SK-N-SH treated with all-trans-retinoic acid at 6 μM for 48 hours (cell line): ENCODE data around the gene BIRC7.
"Not testable (repeated sequence)": the region's sequence is repeated elsewhere in the genome, so short reads cannot be mapped to it uniquely, and the experiment has no call there.

Experiments used
- ATAC-seq: fragments of 200-7000 bp; cut with Tn5 transposase; 3 replicates; pipeline ENCODE4 v1.9.1; 2020; ENCODE audit warnings: mild to moderate bottlenecking, moderate library complexity
- ARNTL ChIP-seq: fragments of 450-650 bp; formaldehyde crosslinking; IDR thresholded peaks from 2 replicates; pipeline ENCODE4 v1.5.0; 2020; ENCODE audit warnings: low read depth, mild to moderate bottlenecking, moderate library complexity, borderline replicate concordance
- BACH2 ChIP-seq: fragments of 250-450 bp; sonication (Bioruptor Pico); IDR thresholded peaks from 2 replicates; pipeline ENCODE4 v1.9.0; 2021; ENCODE audit warnings: mild to moderate bottlenecking, borderline replicate concordance
- CREB5 ChIP-seq: fragments of 250-450 bp; sonication (Bioruptor Pico); IDR thresholded peaks from 2 replicates; pipeline ENCODE4 v1.5.1; 2020; ENCODE audit warnings: low read depth, mild to moderate bottlenecking, moderate library complexity
- CSDC2 ChIP-seq: fragments of 250-450 bp; sonication (Bioruptor Pico); IDR thresholded peaks from 2 replicates; pipeline ENCODE4 v1.5.0; 2020; ENCODE audit warnings: mild to moderate bottlenecking, moderate library complexity
- CSRNP3 ChIP-seq: fragments of 250-450 bp; sonication (Bioruptor Pico); IDR thresholded peaks from 2 replicates; pipeline ENCODE4 v1.5.1; 2021; ENCODE audit warnings: mild to moderate bottlenecking, moderate library complexity
- ESRRG ChIP-seq: fragments of 250-450 bp; sonication (Bioruptor Pico); IDR thresholded peaks from 2 replicates; pipeline ENCODE4 v1.6.1; 2021; ENCODE audit warnings: mild to moderate bottlenecking
- GLIS3 ChIP-seq: fragments of 250-450 bp; sonication (Bioruptor Pico); IDR thresholded peaks from 2 replicates; pipeline ENCODE4 v1.5.0; 2020; ENCODE audit warnings: mild to moderate bottlenecking, moderate library complexity
- ISL1 ChIP-seq: fragments of 250-450 bp; sonication (Bioruptor Pico); IDR thresholded peaks from 2 replicates; pipeline ENCODE4 v2.1.2; 2022; ENCODE audit warnings: mild to moderate bottlenecking, moderate library complexity
- OSR1 ChIP-seq: fragments of 250-450 bp; sonication (Bioruptor Pico); IDR thresholded peaks from 2 replicates; pipeline ENCODE4 v1.8.0; 2022; ENCODE audit warnings: moderate library complexity, mild to moderate bottlenecking, inconsistent platforms
- PATZ1 ChIP-seq: fragments of 250-450 bp; sonication (Bioruptor Pico); IDR thresholded peaks from 2 replicates; pipeline ENCODE4 v1.8.0; 2020; ENCODE audit warnings: mild to moderate bottlenecking, moderate library complexity, borderline replicate concordance
- POU6F1 ChIP-seq: fragments of 250-450 bp; sonication (Bioruptor Pico); IDR thresholded peaks from 2 replicates; pipeline ENCODE4 v1.8.0; 2021; ENCODE audit warnings: low read depth, mild to moderate bottlenecking, moderate library complexity, borderline replicate concordance
- PPARA ChIP-seq: fragments of 250-450 bp; sonication (Bioruptor Pico); IDR thresholded peaks from 2 replicates; pipeline ENCODE4 v1.5.0; 2020; ENCODE audit warnings: mild to moderate bottlenecking, borderline replicate concordance
- RARB ChIP-seq: fragments of 250-450 bp; sonication (Bioruptor Pico); IDR thresholded peaks from 2 replicates; pipeline ENCODE4 v1.8.0; 2021; ENCODE audit warnings: mild to moderate bottlenecking, moderate library complexity
- SNAI2 ChIP-seq: fragments of 250-450 bp; sonication (Bioruptor Pico); IDR thresholded peaks from 2 replicates; pipeline ENCODE4 v1.5.0; 2020; ENCODE audit warnings: mild to moderate bottlenecking, moderate library complexity
- TCF4 ChIP-seq: fragments of 250-450 bp; sonication (Bioruptor Pico); IDR thresholded peaks from 2 replicates; pipeline ENCODE4 v1.8.0; 2021; ENCODE audit warnings: mild to moderate bottlenecking, moderate library complexity, borderline replicate concordance
- TOX ChIP-seq: fragments of 250-450 bp; sonication (Bioruptor Pico); IDR thresholded peaks from 2 replicates; pipeline ENCODE4 v1.8.0; 2021; ENCODE audit warnings: mild to moderate bottlenecking, moderate library complexity, borderline replicate concordance
- TSHZ2 ChIP-seq: fragments of 250-450 bp; sonication (Bioruptor Pico); IDR thresholded peaks from 2 replicates; pipeline ENCODE4 v1.5.0; 2020; ENCODE audit warnings: mild to moderate bottlenecking, moderate library complexity
- ZC3H10 ChIP-seq: fragments of 250-450 bp; sonication (Bioruptor Pico); IDR thresholded peaks from 2 replicates; pipeline ENCODE4 v1.5.1; 2021; ENCODE audit warnings: mild to moderate bottlenecking, moderate library complexity
- ZFP3 ChIP-seq: fragments of 250-450 bp; sonication (Bioruptor Pico); IDR thresholded peaks from 2 replicates; pipeline ENCODE4 v1.5.0; 2020; ENCODE audit warnings: mild to moderate bottlenecking, moderate library complexity
- ZFP30 ChIP-seq: fragments of 450-650 bp; formaldehyde crosslinking; IDR thresholded peaks from 2 replicates; pipeline ENCODE4 v1.5.0; 2022; ENCODE audit warnings: mild to moderate bottlenecking, moderate library complexity
- ZNF565 ChIP-seq: fragments of 450-650 bp; formaldehyde crosslinking; conservative IDR thresholded peaks from 2 replicates; pipeline ENCODE4 v1.5.0; 2020; ENCODE audit warnings: low read depth, mild to moderate bottlenecking, moderate library complexity
- ZNF70 ChIP-seq: fragments of 450-650 bp; formaldehyde crosslinking; IDR thresholded peaks from 2 replicates; pipeline ENCODE4 v1.5.0; 2020; ENCODE audit warnings: mild to moderate bottlenecking, moderate library complexity
- ZNF8 ChIP-seq: fragments of 450-650 bp; formaldehyde crosslinking; IDR thresholded peaks from 2 replicates; pipeline ENCODE4 v1.5.0; 2020; ENCODE audit warnings: mild to moderate bottlenecking, moderate library complexity

BIRC7 gene

GRCh38 chr20:63220696-63221399 lies 14.9 kb upstream of the BIRC7 start:
- TF ChIP-seq TCF4 (no peak), ISL1 (CRISPR knock-in tag) (no peak), ZNF70 (CRISPR knock-in tag) (no peak), ARNTL (CRISPR knock-in tag) (no peak), ZNF8 (no peak), CSDC2 (CRISPR knock-in tag) (no peak), GLIS3 (CRISPR knock-in tag) (no peak), PATZ1 (no peak), ZFP30 (CRISPR knock-in tag) (no peak), TOX (CRISPR knock-in tag) (no peak), POU6F1 (CRISPR knock-in tag) (no peak), BACH2 (CRISPR knock-in tag) (no peak), CREB5 (no peak), CSRNP3 (CRISPR knock-in tag) (no peak), PPARA (CRISPR knock-in tag) (no peak), SNAI2 (CRISPR knock-in tag) (no peak), ESRRG (CRISPR knock-in tag) (no peak), RARB (CRISPR knock-in tag) (no peak), TSHZ2 (CRISPR knock-in tag) (no peak), ZC3H10 (no peak)
- ATAC-seq: no peak

- not testable (repeated sequence) for ATAC-seq
Measured at GRCh38 chr20:63221400-63222053, 14.2 kb upstream of the BIRC7 start.

- TF ChIP-seq OSR1 (CRISPR knock-in tag) (no peak), ZNF8 (no peak), ISL1 (CRISPR knock-in tag) (no peak), RARB (CRISPR knock-in tag) (no peak), SNAI2 (CRISPR knock-in tag) (no peak), POU6F1 (CRISPR knock-in tag) (no peak), PATZ1 (no peak), ZFP3 (no peak), TCF4 (no peak), ZNF565 (CRISPR knock-in tag) (no peak), ESRRG (CRISPR knock-in tag) (no peak)
- TF ChIP-seq, all 23 proteins: peak for 0
- ATAC-seq: no peak
Measured at GRCh38 chr20:63222541-63222940, 13.2 kb upstream of the BIRC7 start.
